GM12878 (cell line): ENCODE data around the gene ZFP62. TPM values are rescaled to one million over a fixed set of nuclear protein-coding genes. Genes with fewer than 3 reads are reported as not detected.

Experiments
- ATAC-seq: fragments of 200-7000 bp; cut with Tn5 transposase; 3 replicates; pipeline ENCODE4 v1.9.1; 2020; ENCODE audit warnings: mild to moderate bottlenecking, moderate library complexity
- BruUV-seq: library from RNA; stranded (reverse); fragments of 400-500 nt; replicated peaks from 2 replicates; lab custom pipeline; 2021; lab: Mats Ljungman, UMichigan
- CTCF ChIA-PET: fragments of 300-600 bp; sonication (Branson Sonifier 250); formaldehyde crosslinking; extraction: SDS; loops from one replicate; lab custom pipeline; 2021; ENCODE audit warnings: inconsistent platforms; lab: Yijun Ruan, JAX
- POLR2A ChIA-PET: fragments of 350-600 bp; formaldehyde crosslinking; extraction: SDS; loops from one replicate; lab custom pipeline; 2021; ENCODE audit warnings: inconsistent platforms; lab: Charles Lee
- RAD21 ChIA-PET: fragments of 300-600 bp; sonication (Branson Sonifier 250); formaldehyde crosslinking; loops from one replicate; lab custom pipeline; 2023; ENCODE audit warnings: antibody characterized with exemption; ENCODE audit not compliant: unreplicated experiment; lab: Charles Lee
- SMC1A ChIA-PET: fragments of 300-600 bp; sonication (Branson Sonifier 250); formaldehyde crosslinking; loops from one replicate; lab custom pipeline; 2023; ENCODE audit not compliant: unreplicated experiment, uncharacterized antibody; lab: Charles Lee
- DNase-seq: peaks from one replicate; pipeline ENCODE4 v3.0.0-alpha.2; 2011; ENCODE audit warnings: low read depth, low spot score
- FAIRE-seq: peaks from 3 replicates; lab custom pipeline; 2011; peaks lifted over from hg19 to GRCh38; lab: Jason Lieb, UNC
- H2AFZ ChIP-seq: 2 replicates; pipeline ENCODE4 v1.6.0; 2011; ENCODE audit warnings: low read depth, low read length, control low read depth; ENCODE audit not compliant: control insufficient read depth
- H3K27ac ChIP-seq: 2 replicates; pipeline ENCODE4 v1.5.1; 2011; ENCODE audit warnings: control low read depth; ENCODE audit not compliant: control insufficient read depth, insufficient read depth
- H3K27me3 ChIP-seq, 2 experiments: replicated peaks in 1 of 2; 2 replicates each; pipeline versions ENCODE4 v1.6.0 to v1.6.1; 2011; ENCODE audit warnings: low read length in 1 of 2; ENCODE audit not compliant: control insufficient read depth in 2 of 2, insufficient read depth in 2 of 2
- H3K36me3 ChIP-seq, 2 experiments: 2 replicates each; pipeline ENCODE4 v1.5.1; 2011; ENCODE audit warnings: low read length in 1 of 2; ENCODE audit not compliant: control insufficient read depth in 2 of 2, insufficient read depth in 2 of 2
- H3K4me1 ChIP-seq: 2 replicates; pipeline ENCODE4 v1.6.1; 2011; ENCODE audit warnings: mild to moderate bottlenecking, low read length, moderate library complexity, mixed read lengths; ENCODE audit not compliant: control insufficient read depth, insufficient read depth
- H3K4me2 ChIP-seq: 2 replicates; pipeline ENCODE4 v1.6.0; 2011; ENCODE audit warnings: control low read depth; ENCODE audit not compliant: control insufficient read depth, insufficient read depth
- H3K4me3 ChIP-seq: fragments of 200-600 bp; sonication (generic); 2 replicates; pipeline ENCODE4 v1.5.1; 2016
- H3K79me2 ChIP-seq: 2 replicates; pipeline ENCODE4 v1.6.0; 2011; ENCODE audit warnings: low read length; ENCODE audit not compliant: control insufficient read depth, insufficient read depth
- H3K9ac ChIP-seq: 2 replicates; pipeline ENCODE4 v1.8.0; 2011; ENCODE audit warnings: low read length, control low read depth, mixed read lengths; ENCODE audit not compliant: control insufficient read depth, insufficient read depth
- H3K9me3 ChIP-seq: replicated peaks from 3 replicates; pipeline ENCODE4 v1.5.1; 2011; ENCODE audit warnings: mild to moderate bottlenecking, low read length; ENCODE audit not compliant: control insufficient read depth, insufficient read depth
- H4K20me1 ChIP-seq: 2 replicates; pipeline ENCODE4 v1.6.0; 2011; ENCODE audit not compliant: control insufficient read depth, insufficient read depth
- CREM ChIP-seq: IDR thresholded peaks from 2 replicates; pipeline ENCODE4 v1.6.1; 2014; ENCODE audit warnings: antibody characterized with exemption, low read depth
- ESRRA ChIP-seq: IDR thresholded peaks from 2 replicates; pipeline ENCODE4 v1.6.1; 2012; ENCODE audit warnings: mild to moderate bottlenecking, low read length, improper control_type of control experiment
- JUNB ChIP-seq: IDR thresholded peaks from 2 replicates; pipeline ENCODE4 v1.6.1; 2016; ENCODE audit warnings: antibody characterized with exemption, mild to moderate bottlenecking
- NFIC ChIP-seq: IDR thresholded peaks from 2 replicates; pipeline ENCODE4 v1.6.1; 2012; ENCODE audit warnings: low read depth, mild to moderate bottlenecking, inconsistent platforms, low read length, moderate library complexity
- NR2C1 ChIP-seq: fragments of 450-650 bp; IDR thresholded peaks from 2 replicates; pipeline ENCODE4 v1.6.1; 2017; ENCODE audit warnings: antibody characterized with exemption, mild to moderate bottlenecking, moderate library complexity
- NR2F1 ChIP-seq: fragments of 450-650 bp; conservative IDR thresholded peaks from 2 replicates; pipeline ENCODE4 v1.6.1; 2017; ENCODE audit warnings: mild to moderate bottlenecking
- POLR2A ChIP-seq: IDR thresholded peaks from 2 replicates; pipeline ENCODE4 v1.6.1; 2011; ENCODE audit warnings: low read depth, mild to moderate bottlenecking, low read length
- RELA ChIP-seq: fragments of 450-650 bp; IDR thresholded peaks from 2 replicates; pipeline ENCODE4 v1.8.0; 2014; ENCODE audit warnings: borderline replicate concordance; ENCODE audit not compliant: partially characterized antibody
- RUNX3 ChIP-seq: IDR thresholded peaks from 2 replicates; pipeline ENCODE4 v1.6.1; 2012; ENCODE audit warnings: low read length, inconsistent platforms
- WGBS: methylation state at CpG from one replicate; pipeline ENCODE4 v1.1.6; 2016; ENCODE audit warnings: low lambda C conversion rate; ENCODE audit not compliant: insufficient replicate concordance, insufficient coverage; ENCODE audit errors: missing lambda C conversion rate; 5-methylcytosine and 5-hydroxymethylcytosine counted together
- in situ Hi-C: fragments of 300-500 bp; cut with MboI; formaldehyde crosslinking; loops from 9 replicates; pipeline ENCODE4 v1.14.3; 2018; ENCODE audit warnings: mixed read lengths
- intact Hi-C: fragments of 100-400 bp; cut with micrococcal nuclease; formaldehyde crosslinking; loops from one replicate; pipeline ENCODE4 v1.14.2; 2022; ENCODE audit not compliant: unreplicated experiment
- polyA plus RNA-seq, 11 experiments: library from polyadenylated mRNA; depleted of rRNA in 4 of 11; unstranded in 6 of 11; stranded (reverse) in 5 of 11; fragments of >200 nt; fragmentation: Nextera tagmentation in 4 of 11; fragmentation: Illumina TruSeq in 1 of 11; extraction: Ambion mirVana in 4 of 11; extraction: Trizol in 1 of 11; gene quantifications; 1 replicate in 1 of 11; 2 replicates in 10 of 11; pipeline versions ENCODE4 v1.2.1 to v1.2.3, GENCODE V29; 2011 to 2016; ENCODE audit warnings: inconsistent platforms in 2 of 11, missing spikeins in 2 of 11, low read depth in 1 of 11
- total RNA-seq, 4 experiments: library from RNA; depleted of rRNA in 3 of 4; stranded (reverse); fragments of >200 nt in 3 of 4; fragmentation: Illumina TruSeq in 1 of 4; extraction: Trizol in 1 of 4; gene quantifications; 2 replicates each; pipeline versions ENCODE4 v1.2.1 to v1.2.3, GENCODE V29; 2013 to 2021
- TF ChIP-seq, protein P1 (sequence below): fragments of 450-650 bp; IDR thresholded peaks from 2 replicates; pipeline ENCODE4 v1.6.1; 2017; ENCODE audit warnings: mild to moderate bottlenecking
- TF ChIP-seq, protein P2 (sequence below): IDR thresholded peaks from 2 replicates; pipeline ENCODE4 v1.6.1; 2012; ENCODE audit warnings: mild to moderate bottlenecking, low read depth, low read length

ZFP62 gene
- total and polyA plus RNA-seq, 10 of the 15 experiments (the other 5 are each of a cell fraction or from before 2014, with no cell fraction given), result 9.2 to 39.7 (median 21.1) TPM

DNA sequence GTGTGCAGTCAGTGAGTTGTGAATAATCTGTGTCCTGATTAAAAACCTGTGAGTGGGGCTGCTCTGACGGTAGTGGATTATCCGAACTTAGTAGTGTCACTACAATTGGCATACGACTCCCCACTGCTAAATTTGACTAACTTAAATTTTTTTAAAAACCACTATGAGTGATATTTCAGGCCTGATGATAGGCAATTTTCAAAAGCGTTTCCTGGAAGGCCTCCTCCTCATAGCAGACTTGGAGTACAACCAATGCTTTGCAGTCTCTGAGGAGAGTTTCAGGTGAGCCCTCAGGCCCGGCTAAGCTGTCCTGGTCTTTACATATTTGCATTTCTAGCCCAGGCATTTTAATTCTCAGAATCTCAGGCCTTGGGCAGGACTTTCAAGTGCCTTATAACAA, 48.7 kb upstream of the ZFP62 start:
- RAD21 ChIA-PET, result interaction anchor here (0.7 kb wide), 1 partner anchor 177 kb away, joined by 3 read pairs; no protein-coding TSS in a partner anchor
- FAIRE-seq, result no peak

DNA sequence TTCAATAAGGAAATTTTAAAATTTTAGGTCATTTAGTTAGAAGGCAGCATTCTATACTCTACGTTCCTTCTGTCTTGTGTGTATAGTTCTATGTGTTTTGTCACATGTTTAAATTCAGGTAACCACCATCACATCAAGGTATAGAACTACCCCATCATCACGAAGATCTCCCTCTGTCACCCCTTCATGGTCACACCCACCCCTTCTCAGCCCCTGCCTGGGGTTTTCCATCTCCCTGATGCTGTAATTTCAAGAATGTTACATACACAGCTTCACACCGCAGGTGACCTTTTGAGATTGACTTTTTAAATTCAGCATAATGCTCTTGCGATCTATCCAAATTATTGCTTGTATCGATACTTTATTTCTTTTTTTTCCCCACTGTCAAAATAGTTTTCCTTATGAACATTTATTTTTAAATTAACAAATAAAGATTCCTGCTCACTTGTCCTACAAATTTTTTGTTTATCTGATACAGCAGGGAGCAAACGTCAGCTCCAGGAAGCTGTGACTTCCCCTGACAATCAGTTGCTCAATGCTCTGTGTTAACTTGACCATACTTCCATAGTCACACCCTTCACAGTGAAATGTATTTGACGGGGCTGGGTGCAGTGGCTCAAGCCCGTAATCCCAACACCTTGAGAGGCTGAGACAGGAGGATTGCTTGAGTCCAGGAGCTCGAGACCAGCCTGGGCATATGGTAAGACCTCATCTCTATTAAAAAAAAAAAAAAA, 48.1 kb upstream of the ZFP62 start:
- peak; percentile 85 for ATAC-seq
- FAIRE-seq, result no peak
- Histone ChIP-seq H4K20me1 (no peaks in the 10 kb centered on the region), H3K4me2 (no peak overlapping the region), H3K4me3 (no peak overlapping the region), H2AFZ (no peak overlapping the region), H3K27ac (no peak overlapping the region), H3K27me3 (no peaks in the 10 kb centered on the region), H3K9ac (no peak overlapping the region), H3K79me2 (no peaks in the 10 kb centered on the region), H3K9me3 (no peaks in the 10 kb centered on the region; the same call in 2 of the 3 replicates), H3K4me1 (no peaks in the 10 kb centered on the region), H3K36me3 (no peaks in the 10 kb centered on the region)
- SMC1A ChIA-PET, result interaction anchor here (0.7 to 1.6 kb wide), 5 partner anchors 9 to 66 kb away, joined by 3 read pairs; no protein-coding TSS in a partner anchor
- in situ Hi-C loops, result no loop called here
- no TSS peak for BruUV-seq
- POLR2A ChIA-PET, result interaction anchor here (0.6 kb wide), 1 partner anchor 190 kb away, joined by 3 read pairs; no protein-coding TSS in a partner anchor
- RAD21 ChIA-PET, result interaction anchor here (0.5 kb wide), 1 partner anchor 167 kb away, joined by 3 read pairs; no protein-coding TSS in a partner anchor
- DNase-seq, result no peak
- intact Hi-C loops, result no loop called here
- 38% methylated on average over 9 of the region's 9 CpGs for WGBS
- CTCF ChIA-PET, result no interaction called here
- peak; percentile 40 for TF ChIP-seq JUNB
- 0 out of 2 replicates have a peak, but pooled peaks have one; percentile 11 for TF ChIP-seq CREM
- peak; percentile 21; the same call in 1 of the 2 replicates for TF ChIP-seq NFIC
- TF ChIP-seq, protein P1, sequence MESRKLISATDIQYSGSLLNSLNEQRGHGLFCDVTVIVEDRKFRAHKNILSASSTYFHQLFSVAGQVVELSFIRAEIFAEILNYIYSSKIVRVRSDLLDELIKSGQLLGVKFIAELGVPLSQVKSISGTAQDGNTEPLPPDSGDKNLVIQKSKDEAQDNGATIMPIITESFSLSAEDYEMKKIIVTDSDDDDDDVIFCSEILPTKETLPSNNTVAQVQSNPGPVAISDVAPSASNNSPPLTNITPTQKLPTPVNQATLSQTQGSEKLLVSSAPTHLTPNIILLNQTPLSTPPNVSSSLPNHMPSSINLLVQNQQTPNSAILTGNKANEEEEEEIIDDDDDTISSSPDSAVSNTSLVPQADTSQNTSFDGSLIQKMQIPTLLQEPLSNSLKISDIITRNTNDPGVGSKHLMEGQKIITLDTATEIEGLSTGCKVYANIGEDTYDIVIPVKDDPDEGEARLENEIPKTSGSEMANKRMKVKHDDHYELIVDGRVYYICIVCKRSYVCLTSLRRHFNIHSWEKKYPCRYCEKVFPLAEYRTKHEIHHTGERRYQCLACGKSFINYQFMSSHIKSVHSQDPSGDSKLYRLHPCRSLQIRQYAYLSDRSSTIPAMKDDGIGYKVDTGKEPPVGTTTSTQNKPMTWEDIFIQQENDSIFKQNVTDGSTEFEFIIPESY, result no peak
- TF ChIP-seq RUNX3, result peak; percentile 35; the same call in 1 of the 2 replicates
- no peak for TF ChIP-seq POLR2A
- 0 out of 2 replicates have a peak, but pooled peaks have one; percentile 18 for TF ChIP-seq NR2F1
- TF ChIP-seq NR2C1, result no peak
- TF ChIP-seq, protein P2, sequence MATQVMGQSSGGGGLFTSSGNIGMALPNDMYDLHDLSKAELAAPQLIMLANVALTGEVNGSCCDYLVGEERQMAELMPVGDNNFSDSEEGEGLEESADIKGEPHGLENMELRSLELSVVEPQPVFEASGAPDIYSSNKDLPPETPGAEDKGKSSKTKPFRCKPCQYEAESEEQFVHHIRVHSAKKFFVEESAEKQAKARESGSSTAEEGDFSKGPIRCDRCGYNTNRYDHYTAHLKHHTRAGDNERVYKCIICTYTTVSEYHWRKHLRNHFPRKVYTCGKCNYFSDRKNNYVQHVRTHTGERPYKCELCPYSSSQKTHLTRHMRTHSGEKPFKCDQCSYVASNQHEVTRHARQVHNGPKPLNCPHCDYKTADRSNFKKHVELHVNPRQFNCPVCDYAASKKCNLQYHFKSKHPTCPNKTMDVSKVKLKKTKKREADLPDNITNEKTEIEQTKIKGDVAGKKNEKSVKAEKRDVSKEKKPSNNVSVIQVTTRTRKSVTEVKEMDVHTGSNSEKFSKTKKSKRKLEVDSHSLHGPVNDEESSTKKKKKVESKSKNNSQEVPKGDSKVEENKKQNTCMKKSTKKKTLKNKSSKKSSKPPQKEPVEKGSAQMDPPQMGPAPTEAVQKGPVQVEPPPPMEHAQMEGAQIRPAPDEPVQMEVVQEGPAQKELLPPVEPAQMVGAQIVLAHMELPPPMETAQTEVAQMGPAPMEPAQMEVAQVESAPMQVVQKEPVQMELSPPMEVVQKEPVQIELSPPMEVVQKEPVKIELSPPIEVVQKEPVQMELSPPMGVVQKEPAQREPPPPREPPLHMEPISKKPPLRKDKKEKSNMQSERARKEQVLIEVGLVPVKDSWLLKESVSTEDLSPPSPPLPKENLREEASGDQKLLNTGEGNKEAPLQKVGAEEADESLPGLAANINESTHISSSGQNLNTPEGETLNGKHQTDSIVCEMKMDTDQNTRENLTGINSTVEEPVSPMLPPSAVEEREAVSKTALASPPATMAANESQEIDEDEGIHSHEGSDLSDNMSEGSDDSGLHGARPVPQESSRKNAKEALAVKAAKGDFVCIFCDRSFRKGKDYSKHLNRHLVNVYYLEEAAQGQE, result no peak

More for the DNA sequence above, 48.7 kb upstream of the ZFP62 start:
- no TSS peak for BruUV-seq
- WGBS, result 38% methylated on average over 5 of the region's 5 CpGs
- H3K4me3 ChIP-seq, result no peak overlapping the region
- no peak overlapping the region for H2AFZ ChIP-seq
- TF ChIP-seq ESRRA, result no peak
- TF ChIP-seq RELA, result no peak
- TF ChIP-seq, all 136 proteins: peak for 0
- Histone ChIP-seq H3K4me2 (no peak overlapping the region), H3K4me1 (no peaks in the 10 kb centered on the region), H3K36me3 (no peaks in the 10 kb centered on the region), H3K9me3 (no peaks in the 10 kb centered on the region; the same call in 2 of the 3 replicates), H3K79me2 (no peaks in the 10 kb centered on the region), H3K27me3 (no peaks in the 10 kb centered on the region), H4K20me1 (no peaks in the 10 kb centered on the region), H3K27ac (no peak overlapping the region), H3K9ac (no peak overlapping the region)
- ATAC-seq (no peak), DNase-seq (no peak)
- CTCF ChIA-PET, result interaction anchor here (1.1 kb wide), 1 partner anchor 155 kb away, joined by 4 read pairs; no protein-coding TSS in a partner anchor
- in situ Hi-C loops, result no loop called here
- intact Hi-C loops, result no loop called here
- POLR2A ChIA-PET, result interaction anchor here (0.6 kb wide), 1 partner anchor 190 kb away, joined by 3 read pairs; no protein-coding TSS in a partner anchor
- SMC1A ChIA-PET, result interaction anchor here (0.7 to 1.6 kb wide), 4 partner anchors 37 to 252 kb away, joined by 3 read pairs; no protein-coding TSS in a partner anchor
